HepG2 (cell line): ENCODE measurements around the gene PSENEN. TPM values are rescaled to one million over a fixed set of nuclear protein-coding genes. Genes with fewer than 3 reads are reported as not detected.
A peak's percentile ranks its signal among the peaks of the same experiment; 100 is the strongest.

ENCODE experiments used
- BRCA1 ChIP-seq: sonication (generic); formaldehyde crosslinking; IDR thresholded peaks from 2 replicates; pipeline ENCODE4 v1.4.0; 2020; ENCODE audit warnings: missing genetic modification reagents
- CEBPB ChIP-seq: IDR thresholded peaks from 2 replicates; pipeline ENCODE4 v1.6.1; 2011; ENCODE audit warnings: low read depth, low read length, improper control_type of control experiment, borderline replicate concordance
- GPN1 ChIP-seq: sonication (generic); formaldehyde crosslinking; IDR thresholded peaks from 2 replicates; pipeline ENCODE4 v1.5.1; 2020; ENCODE audit warnings: missing genetic modification reagents, borderline replicate concordance
- MTF1 ChIP-seq: sonication (generic); formaldehyde crosslinking; IDR thresholded peaks from 2 replicates; pipeline ENCODE4 v1.5.0; 2020; ENCODE audit warnings: missing genetic modification reagents
- REL ChIP-seq: sonication (generic); formaldehyde crosslinking; conservative IDR thresholded peaks from 2 replicates; pipeline ENCODE4 v1.8.0; 2022; ENCODE audit warnings: mild to moderate bottlenecking, missing genetic modification reagents, moderate library complexity
- ZNF382 ChIP-seq: sonication (generic); formaldehyde crosslinking; IDR thresholded peaks from 2 replicates; pipeline ENCODE4 v1.5.0; 2020; ENCODE audit warnings: missing genetic modification reagents, mild to moderate bottlenecking, borderline replicate concordance
- ZNF556 ChIP-seq: sonication (generic); formaldehyde crosslinking; IDR thresholded peaks from 2 replicates; pipeline ENCODE4 v1.4.0; 2020; ENCODE audit warnings: mild to moderate bottlenecking, missing genetic modification reagents, borderline replicate concordance
- ZNF563 ChIP-seq: sonication (generic); formaldehyde crosslinking; IDR thresholded peaks from 2 replicates; pipeline ENCODE4 v1.8.0; 2022; ENCODE audit warnings: mild to moderate bottlenecking, moderate library complexity, missing genetic modification reagents
- ZNF772 ChIP-seq: sonication (generic); formaldehyde crosslinking; IDR thresholded peaks from 2 replicates; pipeline ENCODE4 v1.5.0; 2020; ENCODE audit warnings: mild to moderate bottlenecking, missing genetic modification reagents
- ZNF780A ChIP-seq: sonication (generic); formaldehyde crosslinking; IDR thresholded peaks from 2 replicates; pipeline ENCODE4 v1.8.0; 2022; ENCODE audit warnings: mild to moderate bottlenecking, missing genetic modification reagents, moderate library complexity
- polyA plus RNA-seq, 8 experiments: library from polyadenylated mRNA; depleted of rRNA in 3 of 8; stranded (reverse) in 7 of 8; unstranded in 1 of 8; fragments of >200 nt; fragmentation: Illumina TruSeq in 4 of 8; extraction: Trizol in 4 of 8; gene quantifications; 2 replicates each; pipeline versions ENCODE4 v1.2.1 to v1.2.3, GENCODE V29; 2011 to 2016; ENCODE audit warnings: low read depth in 4 of 8, missing spikeins in 1 of 8, mixed read lengths in 1 of 8; ENCODE audit not compliant: insufficient read depth in 1 of 8
- total RNA-seq, 5 experiments: library from RNA; depleted of rRNA; stranded (reverse); fragments of >200 nt; fragmentation: Illumina TruSeq; extraction: Trizol; gene quantifications; 2 replicates each; pipeline ENCODE4 v1.2.3, GENCODE V29; 2016; ENCODE audit warnings: low read depth in 1 of 5
- TF ChIP-seq, protein P1 (sequence below): sonication (generic); formaldehyde crosslinking; IDR thresholded peaks from 2 replicates; pipeline ENCODE4 v1.5.0; 2020; ENCODE audit warnings: mild to moderate bottlenecking, missing genetic modification reagents, borderline replicate concordance
- TF ChIP-seq, protein P2 (sequence below): sonication (generic); formaldehyde crosslinking; IDR thresholded peaks from 2 replicates; pipeline ENCODE4 v1.5.1; 2020; ENCODE audit warnings: missing genetic modification reagents, mild to moderate bottlenecking, borderline replicate concordance
- TF ChIP-seq, protein P3 (sequence below): sonication (generic); formaldehyde crosslinking; IDR thresholded peaks from 2 replicates; pipeline ENCODE4 v1.4.0; 2020; ENCODE audit warnings: missing genetic modification reagents, borderline replicate concordance

The PSENEN gene
- total and polyA plus RNA-seq, 2 of the 13 experiments (the other 11 are each of a cell fraction or from before 2014, with no cell fraction given) = 16.9 to 34.2 TPM

DNA sequence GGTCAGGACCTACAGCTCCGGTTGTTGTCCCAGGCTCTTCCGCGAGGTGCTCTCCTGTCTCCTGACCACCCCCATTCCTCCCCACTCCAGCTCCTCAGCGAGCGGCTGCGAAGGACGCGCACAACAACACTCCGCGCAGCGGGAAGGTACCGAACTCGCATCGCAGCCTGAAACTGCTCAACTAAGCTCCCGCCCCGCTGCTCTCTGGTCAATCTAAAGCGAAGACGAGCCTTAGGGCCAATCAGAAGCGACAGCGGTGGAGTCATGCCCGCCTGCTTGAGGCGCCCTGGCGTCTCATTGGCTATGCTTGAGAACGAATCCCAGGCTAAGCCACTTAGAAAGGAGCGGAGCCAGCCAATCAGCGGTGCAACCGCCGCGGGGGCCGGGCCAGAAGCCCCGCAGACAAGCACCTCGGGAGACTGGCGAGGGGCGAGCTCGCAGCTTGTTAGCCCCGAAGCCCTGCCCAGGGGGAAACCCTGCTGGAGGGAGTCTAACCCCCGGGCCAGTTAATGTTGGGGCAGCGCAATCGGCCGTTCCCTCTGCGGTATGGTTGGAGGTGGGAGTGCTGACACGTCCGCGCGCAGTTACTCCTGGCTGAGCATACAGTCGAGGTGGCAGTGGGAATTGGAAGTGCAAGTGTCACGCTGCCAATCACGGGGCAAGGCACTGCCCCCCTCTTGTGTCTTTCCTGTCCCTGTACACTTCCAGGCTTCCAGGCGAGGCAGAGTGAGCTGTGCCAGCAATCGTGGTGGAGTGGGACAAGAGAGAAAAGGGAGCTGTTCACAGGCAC lies 43.0 kb upstream of the PSENEN start (continued):
- TF ChIP-seq, protein P1, sequence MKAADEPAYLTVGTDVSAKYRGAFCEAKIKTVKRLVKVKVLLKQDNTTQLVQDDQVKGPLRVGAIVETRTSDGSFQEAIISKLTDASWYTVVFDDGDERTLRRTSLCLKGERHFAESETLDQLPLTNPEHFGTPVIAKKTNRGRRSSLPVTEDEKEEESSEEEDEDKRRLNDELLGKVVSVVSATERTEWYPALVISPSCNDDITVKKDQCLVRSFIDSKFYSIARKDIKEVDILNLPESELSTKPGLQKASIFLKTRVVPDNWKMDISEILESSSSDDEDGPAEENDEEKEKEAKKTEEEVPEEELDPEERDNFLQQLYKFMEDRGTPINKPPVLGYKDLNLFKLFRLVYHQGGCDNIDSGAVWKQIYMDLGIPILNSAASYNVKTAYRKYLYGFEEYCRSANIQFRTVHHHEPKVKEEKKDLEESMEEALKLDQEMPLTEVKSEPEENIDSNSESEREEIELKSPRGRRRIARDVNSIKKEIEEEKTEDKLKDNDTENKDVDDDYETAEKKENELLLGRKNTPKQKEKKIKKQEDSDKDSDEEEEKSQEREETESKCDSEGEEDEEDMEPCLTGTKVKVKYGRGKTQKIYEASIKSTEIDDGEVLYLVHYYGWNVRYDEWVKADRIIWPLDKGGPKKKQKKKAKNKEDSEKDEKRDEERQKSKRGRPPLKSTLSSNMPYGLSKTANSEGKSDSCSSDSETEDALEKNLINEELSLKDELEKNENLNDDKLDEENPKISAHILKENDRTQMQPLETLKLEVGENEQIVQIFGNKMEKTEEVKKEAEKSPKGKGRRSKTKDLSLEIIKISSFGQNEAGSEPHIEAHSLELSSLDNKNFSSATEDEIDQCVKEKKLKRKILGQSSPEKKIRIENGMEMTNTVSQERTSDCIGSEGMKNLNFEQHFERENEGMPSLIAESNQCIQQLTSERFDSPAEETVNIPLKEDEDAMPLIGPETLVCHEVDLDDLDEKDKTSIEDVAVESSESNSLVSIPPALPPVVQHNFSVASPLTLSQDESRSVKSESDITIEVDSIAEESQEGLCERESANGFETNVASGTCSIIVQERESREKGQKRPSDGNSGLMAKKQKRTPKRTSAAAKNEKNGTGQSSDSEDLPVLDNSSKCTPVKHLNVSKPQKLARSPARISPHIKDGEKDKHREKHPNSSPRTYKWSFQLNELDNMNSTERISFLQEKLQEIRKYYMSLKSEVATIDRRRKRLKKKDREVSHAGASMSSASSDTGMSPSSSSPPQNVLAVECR (CRISPR knock-in tag) = peak; percentile 79
- TF ChIP-seq ZNF382 (no peak), ZNF772 (CRISPR knock-in tag) (no peak), ZNF780A (CRISPR knock-in tag) (no peak), CEBPB (no peak), GPN1 (CRISPR knock-in tag) (no peak), BRCA1 (0 out of 2 replicates have a peak, but pooled peaks have one; percentile 56), ZNF563 (CRISPR knock-in tag) (0 out of 2 replicates have a peak, but pooled peaks have one; percentile 72), MTF1 (CRISPR knock-in tag) (no peak), ZNF556 (peak; percentile 24; the same call in 1 of the 2 replicates), REL (CRISPR knock-in tag) (0 out of 2 replicates have a peak, but pooled peaks have one; percentile 53)
- TF ChIP-seq, protein P2, sequence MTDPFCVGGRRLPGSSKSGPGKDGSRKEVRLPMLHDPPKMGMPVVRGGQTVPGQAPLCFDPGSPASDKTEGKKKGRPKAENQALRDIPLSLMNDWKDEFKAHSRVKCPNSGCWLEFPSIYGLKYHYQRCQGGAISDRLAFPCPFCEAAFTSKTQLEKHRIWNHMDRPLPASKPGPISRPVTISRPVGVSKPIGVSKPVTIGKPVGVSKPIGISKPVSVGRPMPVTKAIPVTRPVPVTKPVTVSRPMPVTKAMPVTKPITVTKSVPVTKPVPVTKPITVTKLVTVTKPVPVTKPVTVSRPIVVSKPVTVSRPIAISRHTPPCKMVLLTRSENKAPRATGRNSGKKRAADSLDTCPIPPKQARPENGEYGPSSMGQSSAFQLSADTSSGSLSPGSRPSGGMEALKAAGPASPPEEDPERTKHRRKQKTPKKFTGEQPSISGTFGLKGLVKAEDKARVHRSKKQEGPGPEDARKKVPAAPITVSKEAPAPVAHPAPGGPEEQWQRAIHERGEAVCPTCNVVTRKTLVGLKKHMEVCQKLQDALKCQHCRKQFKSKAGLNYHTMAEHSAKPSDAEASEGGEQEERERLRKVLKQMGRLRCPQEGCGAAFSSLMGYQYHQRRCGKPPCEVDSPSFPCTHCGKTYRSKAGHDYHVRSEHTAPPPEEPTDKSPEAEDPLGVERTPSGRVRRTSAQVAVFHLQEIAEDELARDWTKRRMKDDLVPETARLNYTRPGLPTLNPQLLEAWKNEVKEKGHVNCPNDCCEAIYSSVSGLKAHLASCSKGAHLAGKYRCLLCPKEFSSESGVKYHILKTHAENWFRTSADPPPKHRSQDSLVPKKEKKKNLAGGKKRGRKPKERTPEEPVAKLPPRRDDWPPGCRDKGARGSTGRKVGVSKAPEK (CRISPR knock-in tag) = no peak
- TF ChIP-seq, protein P3, sequence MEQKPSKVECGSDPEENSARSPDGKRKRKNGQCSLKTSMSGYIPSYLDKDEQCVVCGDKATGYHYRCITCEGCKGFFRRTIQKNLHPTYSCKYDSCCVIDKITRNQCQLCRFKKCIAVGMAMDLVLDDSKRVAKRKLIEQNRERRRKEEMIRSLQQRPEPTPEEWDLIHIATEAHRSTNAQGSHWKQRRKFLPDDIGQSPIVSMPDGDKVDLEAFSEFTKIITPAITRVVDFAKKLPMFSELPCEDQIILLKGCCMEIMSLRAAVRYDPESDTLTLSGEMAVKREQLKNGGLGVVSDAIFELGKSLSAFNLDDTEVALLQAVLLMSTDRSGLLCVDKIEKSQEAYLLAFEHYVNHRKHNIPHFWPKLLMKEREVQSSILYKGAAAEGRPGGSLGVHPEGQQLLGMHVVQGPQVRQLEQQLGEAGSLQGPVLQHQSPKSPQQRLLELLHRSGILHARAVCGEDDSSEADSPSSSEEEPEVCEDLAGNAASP (CRISPR knock-in tag) = no peak
